Liver (tissue), 9 donors: ENCODE data around the gene PLA2G4E. TPM values are rescaled to one million over a fixed set of nuclear protein-coding genes. Genes with fewer than 3 reads are reported as not detected.
A peak's percentile ranks its signal among the peaks of the same experiment; 100 is the strongest.

Experiments used
- DNase-seq: peaks from one replicate; pipeline ENCODE4 v3.0.0-alpha.2; 2017; ENCODE audit warnings: low spot score
- H3K27ac ChIP-seq, 2 donors: one replicate each; pipeline ENCODE4 v1.7.0; 2013; ENCODE audit warnings: inconsistent platforms in 2 of 2, low read length in 2 of 2, control low read depth in 1 of 2, low read depth in 1 of 2, mild to moderate bottlenecking in 1 of 2
- H3K27me3 ChIP-seq, 4 donors: one replicate each; pipeline versions ENCODE4 v1.6.1 to v1.7.0; 2013; ENCODE audit warnings: low read length in 3 of 4, inconsistent platforms in 1 of 4, mild to moderate bottlenecking in 1 of 4, moderate library complexity in 1 of 4; ENCODE audit not compliant: control insufficient read depth in 4 of 4, insufficient read depth in 4 of 4
- H3K36me3 ChIP-seq, 4 donors: one replicate each; pipeline versions ENCODE4 v1.6.1 to v1.7.0; 2013; ENCODE audit warnings: low read length in 3 of 4, mild to moderate bottlenecking in 3 of 4, low read depth in 1 of 4, moderate library complexity in 1 of 4; ENCODE audit not compliant: control insufficient read depth in 4 of 4, insufficient read depth in 3 of 4
- H3K4me1 ChIP-seq, 4 donors: one replicate each; pipeline versions ENCODE4 v1.6.1 to v1.7.0; 2013; ENCODE audit warnings: low read length in 3 of 4, mild to moderate bottlenecking in 3 of 4, moderate library complexity in 1 of 4; ENCODE audit not compliant: control insufficient read depth in 4 of 4, insufficient read depth in 4 of 4
- H3K4me3 ChIP-seq, 3 donors: one replicate each; pipeline versions ENCODE4 v1.6.1 to v1.7.0; 2013; ENCODE audit warnings: low read length in 3 of 3, control low read depth in 1 of 3, low read depth in 1 of 3, mild to moderate bottlenecking in 1 of 3
- H3K9ac ChIP-seq, 2 donors: one replicate each; pipeline ENCODE4 v1.7.0; 2013; ENCODE audit warnings: low read length in 2 of 2, mild to moderate bottlenecking in 2 of 2, moderate library complexity in 2 of 2, control low read depth in 1 of 2, low read depth in 1 of 2
- H3K9me3 ChIP-seq, 4 donors: one replicate each; pipeline versions ENCODE4 v1.6.1 to v1.7.0; 2013; ENCODE audit warnings: low read length in 3 of 4; ENCODE audit not compliant: control insufficient read depth in 4 of 4
- EGR1 ChIP-seq, 2 donors: IDR thresholded peaks; 2 replicates each; pipeline ENCODE4 v1.6.1; 2016 to 2018; ENCODE audit warnings: antibody characterized with exemption in 2 of 2, low read depth in 2 of 2
- FOXA1 ChIP-seq: IDR thresholded peaks from 2 replicates; pipeline ENCODE4 v1.6.1; 2016; ENCODE audit warnings: antibody characterized with exemption
- FOXA2 ChIP-seq: IDR thresholded peaks from 2 replicates; pipeline ENCODE4 v1.6.1; 2016; ENCODE audit warnings: antibody characterized with exemption
- GABPA ChIP-seq, 2 donors: IDR thresholded peaks in 1 of 2; conservative IDR thresholded peaks in 1 of 2; 2 replicates each; pipeline ENCODE4 v1.6.1; 2016; ENCODE audit warnings: antibody characterized with exemption in 2 of 2, mild to moderate bottlenecking in 1 of 2, moderate library complexity in 1 of 2
- HNF4A ChIP-seq, 2 donors: conservative IDR thresholded peaks; 2 replicates each; pipeline ENCODE4 v1.6.1; 2016; ENCODE audit warnings: antibody characterized with exemption in 2 of 2, mild to moderate bottlenecking in 2 of 2
- HNF4G ChIP-seq: IDR thresholded peaks from 2 replicates; pipeline ENCODE4 v1.6.1; 2016; ENCODE audit warnings: antibody characterized with exemption
- JUND ChIP-seq, 2 donors: IDR thresholded peaks; 2 replicates each; pipeline ENCODE4 v1.6.1; 2016; ENCODE audit warnings: antibody characterized with exemption in 2 of 2
- NR2F2 ChIP-seq: IDR thresholded peaks from 2 replicates; pipeline ENCODE4 v1.6.1; 2016; ENCODE audit warnings: antibody characterized with exemption
- RAD21 ChIP-seq, 2 donors: IDR thresholded peaks; 2 replicates each; pipeline ENCODE4 v1.6.1; 2016; ENCODE audit warnings: antibody characterized with exemption in 2 of 2, mild to moderate bottlenecking in 2 of 2
- RXRA ChIP-seq, 2 donors: IDR thresholded peaks; 2 replicates each; pipeline ENCODE4 v1.6.1; 2017 to 2018; ENCODE audit warnings: antibody characterized with exemption in 2 of 2, mild to moderate bottlenecking in 1 of 2
- SP1 ChIP-seq: IDR thresholded peaks from 2 replicates; pipeline ENCODE4 v1.6.1; 2018; ENCODE audit warnings: antibody characterized with exemption, mild to moderate bottlenecking
- TAF1 ChIP-seq: conservative IDR thresholded peaks from 2 replicates; pipeline ENCODE4 v1.6.1; 2016; ENCODE audit warnings: antibody characterized with exemption, mild to moderate bottlenecking
- YY1 ChIP-seq: IDR thresholded peaks from 2 replicates; pipeline ENCODE4 v1.6.1; 2016; ENCODE audit warnings: antibody characterized with exemption, mild to moderate bottlenecking
- WGBS: extraction: QIAGEN DNeasy Blood & Tissue Kit; methylation state at CpG from one replicate; pipeline ENCODE4 v1.1.7; 2013; 5-methylcytosine and 5-hydroxymethylcytosine counted together
- polyA plus RNA-seq, 2 donors: library from polyadenylated mRNA; stranded (reverse) in 1 of 2; unstranded in 1 of 2; fragments of 200-250 nt in 1 of 2; fragments of >200 nt in 1 of 2; fragmentation: Nextera tagmentation in 1 of 2; extraction: Ambion mirVana in 1 of 2; gene quantifications; one replicate each; pipeline versions ENCODE4 v1.2.1 to v1.2.3, GENCODE V29; 2013 to 2015
- total RNA-seq, 2 donors: library from RNA; depleted of rRNA; stranded (reverse); fragments of >200 nt; gene quantifications; one replicate each; pipeline ENCODE4 v1.2.3, GENCODE V29; 2014
- TF ChIP-seq, protein P1 (sequence below): IDR thresholded peaks from 2 replicates; pipeline ENCODE4 v1.6.1; 2016; ENCODE audit warnings: antibody characterized with exemption
- TF ChIP-seq, protein P2 (sequence below): fragments of 150-350 bp; IDR thresholded peaks from 2 replicates; pipeline ENCODE4 v1.5.1; 2017; ENCODE audit warnings: improper control_type of control experiment, low read depth, low read length; ENCODE audit not compliant: missing input control
- TF ChIP-seq, protein P3 (sequence below): IDR thresholded peaks from 2 replicates; pipeline ENCODE4 v1.6.1; 2016; ENCODE audit warnings: antibody characterized with exemption, mild to moderate bottlenecking
- TF ChIP-seq, protein P4 (sequence below): IDR thresholded peaks from 2 replicates; pipeline ENCODE4 v1.6.1; 2016; ENCODE audit warnings: antibody characterized with exemption
- TF ChIP-seq, protein P5 (sequence below): IDR thresholded peaks from 2 replicates; pipeline ENCODE4 v1.6.1; 2016; ENCODE audit warnings: antibody characterized with exemption
- donor health status: healthy.
- donor health status: healthy.
- donor health status: healthy.
- donor health status: healthy.
- donor health status: healthy.

PLA2G4E gene
- total and polyA plus RNA-seq, 4 donors = not detected

DNA sequence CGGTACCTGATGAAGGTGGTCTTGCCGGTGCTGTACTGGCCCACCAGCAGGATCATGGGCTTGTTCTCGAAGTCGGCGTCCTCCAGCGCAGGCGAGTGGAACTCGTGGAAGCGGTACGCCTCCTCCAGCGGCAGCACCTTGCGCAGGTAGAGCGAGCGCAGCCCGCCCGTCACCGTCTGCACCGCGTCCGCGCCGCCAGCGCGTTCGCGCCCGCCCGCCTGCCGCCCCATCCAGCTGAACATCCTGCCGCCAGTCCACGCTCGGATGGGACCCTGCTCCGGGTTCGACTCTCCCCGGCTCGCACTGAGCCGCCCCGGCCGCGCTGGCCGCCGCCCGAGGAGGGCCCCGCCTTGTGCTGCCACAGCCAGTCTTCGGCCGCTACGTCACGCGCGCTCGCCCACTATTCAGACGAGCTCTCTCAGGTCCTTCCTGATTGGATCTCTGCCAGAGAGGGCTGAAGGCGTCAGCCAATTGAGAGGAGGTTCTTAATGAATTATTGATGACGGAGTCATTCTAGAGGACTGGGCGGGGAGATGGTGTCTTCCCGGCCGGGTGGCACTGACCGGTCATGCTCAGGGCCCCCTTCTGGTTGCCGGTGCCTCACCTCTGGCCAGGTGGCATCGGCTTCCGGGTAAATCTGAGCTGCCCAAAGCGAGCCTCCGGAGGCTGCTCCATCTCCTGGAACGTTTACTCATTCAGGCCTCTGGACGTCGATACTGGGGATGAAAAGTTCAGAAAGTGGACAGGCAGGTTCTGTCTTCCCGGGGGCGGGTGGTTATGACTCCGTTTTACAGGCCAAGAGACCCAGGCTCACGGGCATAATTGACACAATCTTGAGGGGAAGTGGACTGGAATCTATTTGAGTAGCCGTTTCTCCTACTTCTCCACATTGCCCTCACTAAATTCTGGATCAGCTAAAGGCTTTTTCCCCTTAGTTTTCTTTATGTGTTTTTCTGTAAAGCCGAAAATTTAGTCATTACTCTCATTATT, 48.3 kb downstream of the PLA2G4E start, which contains the start of gene EHD4:
TSS of gene EHD4 (minus strand) at position 305 of the 990 bp plus-strand sequence. CDS start at position 242, 63 bp downstream.
- Histone ChIP-seq H3K9me3 (no peaks in the 10 kb centered on the region), H3K4me1 (peaks cover 2 to 23% (median 12%) of the 10 kb centered on the region in 4 donors), H3K36me3 (no peaks in the 10 kb centered on the region), H3K27me3 (no peaks in the 10 kb centered on the region), H3K27ac (peak within 1 kb of the TSS; percentile 86 to 98), H3K9ac (peak within 1 kb of the TSS; percentile 75 to 78), H3K4me3 (peak within 1 kb of the TSS; percentile 69 to 99 (median 84))
- peak; percentile 92 for DNase-seq
- 2% methylated on average over 72 of the region's 72 CpGs for WGBS
- peak; percentile 33 to 42 for TF ChIP-seq HNF4A (conservative IDR thresholded peaks at IDR 0.05)
- TF ChIP-seq, protein P1, sequence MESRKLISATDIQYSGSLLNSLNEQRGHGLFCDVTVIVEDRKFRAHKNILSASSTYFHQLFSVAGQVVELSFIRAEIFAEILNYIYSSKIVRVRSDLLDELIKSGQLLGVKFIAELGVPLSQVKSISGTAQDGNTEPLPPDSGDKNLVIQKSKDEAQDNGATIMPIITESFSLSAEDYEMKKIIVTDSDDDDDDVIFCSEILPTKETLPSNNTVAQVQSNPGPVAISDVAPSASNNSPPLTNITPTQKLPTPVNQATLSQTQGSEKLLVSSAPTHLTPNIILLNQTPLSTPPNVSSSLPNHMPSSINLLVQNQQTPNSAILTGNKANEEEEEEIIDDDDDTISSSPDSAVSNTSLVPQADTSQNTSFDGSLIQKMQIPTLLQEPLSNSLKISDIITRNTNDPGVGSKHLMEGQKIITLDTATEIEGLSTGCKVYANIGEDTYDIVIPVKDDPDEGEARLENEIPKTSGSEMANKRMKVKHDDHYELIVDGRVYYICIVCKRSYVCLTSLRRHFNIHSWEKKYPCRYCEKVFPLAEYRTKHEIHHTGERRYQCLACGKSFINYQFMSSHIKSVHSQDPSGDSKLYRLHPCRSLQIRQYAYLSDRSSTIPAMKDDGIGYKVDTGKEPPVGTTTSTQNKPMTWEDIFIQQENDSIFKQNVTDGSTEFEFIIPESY = peak; percentile 23
- peak; percentile 93 for TF ChIP-seq YY1
- peak; percentile 57 for TF ChIP-seq NR2F2
- peak; percentile 14 to 71 for TF ChIP-seq GABPA (IDR thresholded peaks at IDR 0.05 in 1 of 2, conservative IDR thresholded peaks at IDR 0.05 in 1 of 2)
- TF ChIP-seq, protein P2, sequence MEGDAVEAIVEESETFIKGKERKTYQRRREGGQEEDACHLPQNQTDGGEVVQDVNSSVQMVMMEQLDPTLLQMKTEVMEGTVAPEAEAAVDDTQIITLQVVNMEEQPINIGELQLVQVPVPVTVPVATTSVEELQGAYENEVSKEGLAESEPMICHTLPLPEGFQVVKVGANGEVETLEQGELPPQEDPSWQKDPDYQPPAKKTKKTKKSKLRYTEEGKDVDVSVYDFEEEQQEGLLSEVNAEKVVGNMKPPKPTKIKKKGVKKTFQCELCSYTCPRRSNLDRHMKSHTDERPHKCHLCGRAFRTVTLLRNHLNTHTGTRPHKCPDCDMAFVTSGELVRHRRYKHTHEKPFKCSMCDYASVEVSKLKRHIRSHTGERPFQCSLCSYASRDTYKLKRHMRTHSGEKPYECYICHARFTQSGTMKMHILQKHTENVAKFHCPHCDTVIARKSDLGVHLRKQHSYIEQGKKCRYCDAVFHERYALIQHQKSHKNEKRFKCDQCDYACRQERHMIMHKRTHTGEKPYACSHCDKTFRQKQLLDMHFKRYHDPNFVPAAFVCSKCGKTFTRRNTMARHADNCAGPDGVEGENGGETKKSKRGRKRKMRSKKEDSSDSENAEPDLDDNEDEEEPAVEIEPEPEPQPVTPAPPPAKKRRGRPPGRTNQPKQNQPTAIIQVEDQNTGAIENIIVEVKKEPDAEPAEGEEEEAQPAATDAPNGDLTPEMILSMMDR = peak; percentile 35
- TF ChIP-seq, protein P3, sequence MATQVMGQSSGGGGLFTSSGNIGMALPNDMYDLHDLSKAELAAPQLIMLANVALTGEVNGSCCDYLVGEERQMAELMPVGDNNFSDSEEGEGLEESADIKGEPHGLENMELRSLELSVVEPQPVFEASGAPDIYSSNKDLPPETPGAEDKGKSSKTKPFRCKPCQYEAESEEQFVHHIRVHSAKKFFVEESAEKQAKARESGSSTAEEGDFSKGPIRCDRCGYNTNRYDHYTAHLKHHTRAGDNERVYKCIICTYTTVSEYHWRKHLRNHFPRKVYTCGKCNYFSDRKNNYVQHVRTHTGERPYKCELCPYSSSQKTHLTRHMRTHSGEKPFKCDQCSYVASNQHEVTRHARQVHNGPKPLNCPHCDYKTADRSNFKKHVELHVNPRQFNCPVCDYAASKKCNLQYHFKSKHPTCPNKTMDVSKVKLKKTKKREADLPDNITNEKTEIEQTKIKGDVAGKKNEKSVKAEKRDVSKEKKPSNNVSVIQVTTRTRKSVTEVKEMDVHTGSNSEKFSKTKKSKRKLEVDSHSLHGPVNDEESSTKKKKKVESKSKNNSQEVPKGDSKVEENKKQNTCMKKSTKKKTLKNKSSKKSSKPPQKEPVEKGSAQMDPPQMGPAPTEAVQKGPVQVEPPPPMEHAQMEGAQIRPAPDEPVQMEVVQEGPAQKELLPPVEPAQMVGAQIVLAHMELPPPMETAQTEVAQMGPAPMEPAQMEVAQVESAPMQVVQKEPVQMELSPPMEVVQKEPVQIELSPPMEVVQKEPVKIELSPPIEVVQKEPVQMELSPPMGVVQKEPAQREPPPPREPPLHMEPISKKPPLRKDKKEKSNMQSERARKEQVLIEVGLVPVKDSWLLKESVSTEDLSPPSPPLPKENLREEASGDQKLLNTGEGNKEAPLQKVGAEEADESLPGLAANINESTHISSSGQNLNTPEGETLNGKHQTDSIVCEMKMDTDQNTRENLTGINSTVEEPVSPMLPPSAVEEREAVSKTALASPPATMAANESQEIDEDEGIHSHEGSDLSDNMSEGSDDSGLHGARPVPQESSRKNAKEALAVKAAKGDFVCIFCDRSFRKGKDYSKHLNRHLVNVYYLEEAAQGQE = peak; percentile 90
- TF ChIP-seq RAD21 (IDR thresholded peaks at IDR 0.05) = peak; percentile 61 to 67
- peak; percentile 83 to 89 for TF ChIP-seq RXRA (IDR thresholded peaks at IDR 0.05)
- TF ChIP-seq TAF1 = peak; percentile 72
- TF ChIP-seq JUND (IDR thresholded peaks at IDR 0.05) = peak in 1 of 2 donors; percentile 59
- TF ChIP-seq SP1 = peak; percentile 83
- TF ChIP-seq, protein P4, sequence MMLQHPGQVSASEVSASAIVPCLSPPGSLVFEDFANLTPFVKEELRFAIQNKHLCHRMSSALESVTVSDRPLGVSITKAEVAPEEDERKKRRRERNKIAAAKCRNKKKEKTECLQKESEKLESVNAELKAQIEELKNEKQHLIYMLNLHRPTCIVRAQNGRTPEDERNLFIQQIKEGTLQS = no peak
- peak; percentile 32 for TF ChIP-seq FOXA1
- TF ChIP-seq FOXA2 = peak; percentile 14
- peak; percentile 52 to 55 for TF ChIP-seq EGR1 (IDR thresholded peaks at IDR 0.05; ENCODE audit: low read depth in 2 of 2)
- TF ChIP-seq, protein P5, sequence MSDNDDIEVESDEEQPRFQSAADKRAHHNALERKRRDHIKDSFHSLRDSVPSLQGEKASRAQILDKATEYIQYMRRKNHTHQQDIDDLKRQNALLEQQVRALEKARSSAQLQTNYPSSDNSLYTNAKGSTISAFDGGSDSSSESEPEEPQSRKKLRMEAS = peak; percentile 79
- TF ChIP-seq HNF4G = no peak
